ENCODE measurements around the gene MBLAC2.

DNA sequence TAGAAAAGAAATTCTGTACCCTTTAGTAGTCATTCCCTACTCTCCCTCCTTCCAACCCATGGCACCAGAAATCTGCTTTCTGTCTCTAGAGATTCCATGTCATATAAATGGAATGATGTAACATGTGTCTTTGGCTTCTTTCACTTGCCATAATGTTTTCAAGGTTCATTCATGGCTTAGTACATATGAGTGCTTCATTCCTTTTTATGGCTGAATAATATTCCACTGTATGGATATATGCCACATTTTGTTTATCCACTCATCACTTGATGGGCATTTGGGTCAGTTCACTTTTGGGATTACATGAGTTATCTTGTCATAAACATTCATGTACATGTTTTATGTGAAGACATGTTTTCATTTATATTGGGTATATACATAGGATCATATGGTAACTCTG lies 19.5 kb upstream of the MBLAC2 start:
- TF ChIP-seq POLR2AphosphoS5 (IDR thresholded peaks at IDR 0.05): no peak
- TF ChIP-seq POLR2A (IDR thresholded peaks at IDR 0.05; ENCODE audit: low read depth): no peak
- TF ChIP-seq, protein P1, sequence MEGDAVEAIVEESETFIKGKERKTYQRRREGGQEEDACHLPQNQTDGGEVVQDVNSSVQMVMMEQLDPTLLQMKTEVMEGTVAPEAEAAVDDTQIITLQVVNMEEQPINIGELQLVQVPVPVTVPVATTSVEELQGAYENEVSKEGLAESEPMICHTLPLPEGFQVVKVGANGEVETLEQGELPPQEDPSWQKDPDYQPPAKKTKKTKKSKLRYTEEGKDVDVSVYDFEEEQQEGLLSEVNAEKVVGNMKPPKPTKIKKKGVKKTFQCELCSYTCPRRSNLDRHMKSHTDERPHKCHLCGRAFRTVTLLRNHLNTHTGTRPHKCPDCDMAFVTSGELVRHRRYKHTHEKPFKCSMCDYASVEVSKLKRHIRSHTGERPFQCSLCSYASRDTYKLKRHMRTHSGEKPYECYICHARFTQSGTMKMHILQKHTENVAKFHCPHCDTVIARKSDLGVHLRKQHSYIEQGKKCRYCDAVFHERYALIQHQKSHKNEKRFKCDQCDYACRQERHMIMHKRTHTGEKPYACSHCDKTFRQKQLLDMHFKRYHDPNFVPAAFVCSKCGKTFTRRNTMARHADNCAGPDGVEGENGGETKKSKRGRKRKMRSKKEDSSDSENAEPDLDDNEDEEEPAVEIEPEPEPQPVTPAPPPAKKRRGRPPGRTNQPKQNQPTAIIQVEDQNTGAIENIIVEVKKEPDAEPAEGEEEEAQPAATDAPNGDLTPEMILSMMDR (IDR thresholded peaks at IDR 0.05): no peak
- TF ChIP-seq EP300 (IDR thresholded peaks at IDR 0.05): no peak

Measured in esophagus muscularis mucosa (tissue), 4 donors.